GM12801 (cell line): ENCODE data around the gene KRT76.

ENCODE experiments used
- CTCF ChIP-seq: IDR thresholded peaks from one replicate; pipeline ENCODE4 v1.5.1; 2011; ENCODE audit warnings: control low read depth; ENCODE audit not compliant: insufficient read length; ENCODE audit errors: extremely low read depth

The KRT76 gene

GRCh38 chr12:52806169-52806811 lies 29.1 kb upstream of the KRT76 start:
- TF ChIP-seq CTCF, result no peak

GRCh38 chr12:52805739-52806138 lies 28.6 kb upstream of the KRT76 start:
- TF ChIP-seq CTCF, result no peak

GRCh38 chr12:52805000-52805399 lies 27.9 kb upstream of the KRT76 start:
- no peak for TF ChIP-seq CTCF

- no peak for TF ChIP-seq CTCF
Observed at GRCh38 chr12:52802442-52802841, 25.3 kb upstream of the KRT76 start.

- no peak for TF ChIP-seq CTCF
Observed at GRCh38 chr12:52801773-52802172, 24.6 kb upstream of the KRT76 start.

- no peak for TF ChIP-seq CTCF
Observed at GRCh38 chr12:52800259-52800917, 23.2 kb upstream of the KRT76 start.

- no peak for TF ChIP-seq CTCF
Observed at GRCh38 chr12:52799505-52800211, 22.5 kb upstream of the KRT76 start.
